Measurements from ENCODE around the gene RNU1-2.
"Not testable (repeated sequence)": the region's sequence is repeated elsewhere in the genome, so short reads cannot be mapped to it uniquely, and the experiment has no call there.

Gene RNU1-2

DNA sequence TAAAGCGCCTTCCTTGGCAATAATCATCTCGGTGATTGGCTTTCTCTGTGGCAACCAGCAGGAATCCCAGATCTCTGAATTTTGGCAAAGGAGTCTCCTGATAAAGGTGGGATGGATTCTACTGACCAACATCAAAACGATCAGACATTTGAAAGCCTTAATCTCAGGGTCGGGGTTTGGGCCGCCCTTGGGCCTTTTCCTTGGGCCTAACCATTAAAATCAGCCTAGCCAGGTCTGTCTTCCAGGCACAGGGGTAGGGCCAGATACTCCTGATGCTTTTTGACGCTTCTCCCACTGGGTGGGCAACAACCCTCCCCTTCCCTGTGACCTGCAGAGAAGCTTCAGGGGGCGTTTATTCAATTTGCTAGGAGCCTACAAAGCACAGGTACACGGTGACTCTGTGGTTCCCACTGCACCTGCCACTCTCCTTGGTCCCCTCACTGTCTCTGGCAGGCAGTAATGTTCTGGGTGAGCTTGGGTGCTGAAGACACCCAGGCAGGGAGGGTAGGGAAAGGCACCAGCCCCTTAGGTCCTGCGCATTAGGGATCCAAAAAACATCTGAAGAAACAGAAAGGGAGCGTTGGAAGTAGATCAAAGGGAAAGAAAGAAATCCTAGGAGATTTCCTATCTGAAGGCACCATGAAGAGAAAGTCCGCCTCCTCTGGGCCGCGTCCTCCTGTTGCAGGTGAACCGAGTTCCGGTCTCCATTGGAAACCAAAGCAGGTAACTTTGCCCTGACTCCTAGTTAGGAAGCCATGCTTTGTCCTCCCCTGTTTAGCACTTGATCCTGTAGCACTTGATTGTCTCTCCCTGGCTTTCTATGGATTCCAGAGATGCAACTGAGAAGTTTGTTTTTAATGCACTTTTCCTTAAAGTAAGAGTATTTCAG lies 12.3 kb downstream of the RNU1-2 start:
- in situ Hi-C loops (cut with MboI; ENCODE audit: low sequenced_read_pairs): no loop called here

DNA sequence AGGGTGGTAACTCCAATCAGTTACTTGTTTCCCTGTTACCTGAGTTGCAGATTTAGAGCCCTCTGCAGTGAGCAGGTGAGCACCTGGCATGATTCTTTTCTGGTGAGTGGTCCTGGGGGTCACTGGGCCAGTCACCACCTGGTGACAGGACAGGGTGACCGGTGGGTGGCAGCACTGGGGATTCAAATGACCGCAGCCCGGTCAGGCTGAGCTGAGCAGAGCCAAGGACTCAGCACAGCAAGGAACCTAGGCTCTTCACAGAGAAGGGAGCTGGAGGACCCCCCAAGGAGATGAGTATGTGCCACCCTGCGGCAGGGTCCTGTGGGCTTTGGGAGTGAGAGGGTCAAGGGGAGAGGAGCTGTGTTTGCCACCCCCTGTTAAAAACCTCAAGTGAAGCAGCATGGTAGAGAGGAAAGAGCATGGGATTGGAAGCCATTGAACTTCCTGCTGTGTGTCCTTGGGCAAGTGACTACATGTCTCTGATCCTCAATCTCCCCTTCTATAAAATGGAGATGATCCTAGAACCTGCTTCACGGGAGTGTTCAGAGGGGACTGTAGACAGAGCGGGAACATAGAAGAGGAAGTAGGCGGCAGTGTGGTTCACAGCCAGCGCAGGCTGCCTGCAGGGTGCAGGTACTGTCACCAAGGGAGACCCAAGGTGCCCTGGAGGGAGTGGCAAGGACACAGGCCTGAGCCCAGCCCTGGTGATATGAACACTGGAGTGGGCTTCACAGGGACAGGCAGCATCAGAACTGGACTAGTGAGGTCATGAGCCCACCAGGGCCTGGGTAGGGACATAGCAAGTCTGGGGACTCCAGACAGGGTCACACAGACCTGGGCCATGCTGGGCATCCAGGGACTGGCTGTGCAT lies 16.3 kb downstream of the RNU1-2 start:
- in situ Hi-C loops (cut with MboI; ENCODE audit: low sequenced_read_pairs): not testable (repeated sequence)

DNA sequence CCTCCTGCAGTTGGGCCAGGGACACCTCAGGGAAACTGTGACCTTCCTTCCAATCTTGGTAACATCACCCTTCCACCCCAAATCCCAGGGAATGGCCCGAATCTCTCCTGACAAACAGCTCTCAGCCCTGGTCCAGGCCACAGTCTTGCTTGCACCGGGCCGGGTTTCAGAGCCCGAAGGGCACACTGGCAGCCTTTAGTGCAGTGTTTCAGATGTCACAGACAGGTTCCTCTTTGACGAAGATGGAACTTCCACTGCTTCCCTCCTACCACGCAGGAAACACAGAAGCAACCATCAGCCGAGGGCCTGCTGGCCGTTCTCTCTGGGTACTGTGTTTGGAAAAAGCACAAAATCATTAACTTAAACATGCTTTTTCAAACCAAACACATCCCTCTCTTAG lies 17.0 kb downstream of the RNU1-2 start:
- in situ Hi-C loops (cut with MboI; ENCODE audit: low sequenced_read_pairs): not testable (repeated sequence)

DNA sequence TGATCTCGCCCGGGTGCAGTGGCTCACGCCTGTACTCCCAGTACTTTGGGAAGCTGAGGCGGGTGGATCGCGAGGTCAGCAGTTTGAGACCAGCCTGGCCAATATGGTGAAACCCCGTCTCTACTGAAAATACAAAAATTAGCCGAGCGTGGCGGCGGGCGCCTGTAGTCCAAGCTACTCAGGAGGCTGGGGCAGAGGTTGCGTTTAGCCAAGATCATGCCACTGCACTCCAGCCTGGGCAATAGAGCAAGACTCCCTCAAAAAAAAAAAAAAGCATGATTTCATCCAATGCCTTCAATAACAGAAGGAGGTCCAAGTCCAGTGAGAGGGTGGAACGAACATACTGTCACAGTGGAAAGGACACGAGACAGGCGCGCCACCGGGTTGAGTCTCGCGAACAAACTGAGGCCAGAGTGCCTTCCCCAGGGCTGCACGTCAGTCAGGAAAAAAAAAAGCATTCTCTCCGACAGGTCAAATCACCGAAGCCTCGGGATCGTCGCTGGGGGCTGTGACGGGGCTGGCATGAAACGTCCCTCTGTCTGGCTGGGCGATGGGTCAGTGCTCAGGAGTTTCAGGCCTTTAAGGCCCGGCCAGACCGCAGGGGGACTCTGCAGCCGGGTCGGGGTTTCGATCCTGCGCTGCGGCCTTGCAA lies 17.5 kb downstream of the RNU1-2 start:
- in situ Hi-C loops (cut with MboI; ENCODE audit: low sequenced_read_pairs): no loop called here

DNA sequence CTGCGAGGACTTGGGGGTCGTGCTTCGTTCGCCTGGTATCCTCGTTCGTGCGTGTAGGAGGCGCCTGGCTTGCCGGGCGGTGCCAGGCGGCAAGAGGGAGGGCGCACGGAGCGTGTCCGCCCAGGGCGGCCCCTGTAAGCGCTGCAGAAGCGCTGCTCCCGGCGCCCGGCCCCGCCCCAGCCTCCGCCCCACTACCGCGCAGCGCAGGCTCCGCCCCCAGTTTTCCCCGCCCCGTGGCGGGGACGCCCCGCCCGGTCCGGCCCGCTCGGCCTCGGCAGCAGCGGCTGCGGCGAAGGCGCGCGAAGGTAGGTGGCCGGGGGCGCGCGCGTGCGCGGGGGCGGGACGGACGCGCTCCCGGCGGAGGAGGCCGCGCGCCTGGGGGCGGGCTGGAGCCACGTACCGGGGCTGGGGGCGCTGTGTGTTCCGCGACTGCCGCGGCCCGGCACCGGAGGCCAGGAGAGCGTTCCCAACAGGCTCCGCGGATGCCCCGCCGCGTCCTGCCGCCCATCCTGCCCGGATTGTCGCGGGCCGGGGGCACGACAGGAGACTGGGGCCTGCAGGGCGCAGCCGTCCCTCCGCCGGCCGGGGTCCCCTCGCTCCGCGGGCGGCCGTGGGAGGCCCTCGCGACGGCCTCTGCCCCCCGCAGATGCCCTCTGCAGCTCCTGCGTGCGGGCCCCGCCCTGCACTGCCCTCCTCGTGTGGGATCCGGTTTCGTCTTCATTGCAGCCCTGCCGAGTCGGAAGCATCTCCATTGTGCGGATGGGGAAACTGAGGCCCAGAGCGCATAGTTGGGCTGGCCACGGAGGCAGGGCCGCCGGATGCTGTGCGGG lies 18.3 kb downstream of the RNU1-2 start:
- in situ Hi-C loops (cut with MboI; ENCODE audit: low sequenced_read_pairs): no loop called here

DNA sequence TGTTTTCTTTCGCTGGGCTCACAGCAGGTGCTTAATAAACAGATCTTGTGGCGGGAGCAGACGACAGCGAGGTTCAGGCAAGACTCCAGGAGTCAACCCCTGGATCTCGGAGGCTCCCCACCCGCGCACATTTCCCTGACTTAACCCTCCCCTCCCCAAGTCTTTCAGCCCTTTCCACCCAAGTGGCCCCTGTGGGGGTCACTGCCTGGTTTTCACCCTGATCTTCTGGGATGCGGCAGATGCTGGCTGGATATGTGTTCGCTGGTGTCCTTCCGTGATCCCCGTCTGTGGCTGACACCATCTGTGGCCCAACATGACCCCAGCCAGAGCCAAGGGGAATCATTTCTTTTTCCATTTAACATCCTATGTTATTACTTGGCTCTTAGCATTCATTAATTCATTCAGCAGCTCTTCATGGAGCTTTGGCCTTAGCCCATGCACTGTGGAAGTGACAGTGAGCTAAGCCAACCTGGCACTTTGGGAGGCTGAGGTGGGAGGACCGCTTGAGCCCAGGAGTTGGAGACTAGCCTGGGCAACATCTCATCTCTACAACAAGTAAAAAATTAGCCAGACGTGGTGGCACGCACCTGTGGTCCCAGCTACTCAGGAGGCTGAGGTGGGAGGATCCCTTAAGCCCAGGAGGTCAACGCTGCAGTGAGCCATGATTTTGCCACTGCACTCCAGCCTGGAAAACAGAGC lies 19.3 kb downstream of the RNU1-2 start:
- in situ Hi-C loops (cut with MboI; ENCODE audit: low sequenced_read_pairs): not testable (repeated sequence)

DNA sequence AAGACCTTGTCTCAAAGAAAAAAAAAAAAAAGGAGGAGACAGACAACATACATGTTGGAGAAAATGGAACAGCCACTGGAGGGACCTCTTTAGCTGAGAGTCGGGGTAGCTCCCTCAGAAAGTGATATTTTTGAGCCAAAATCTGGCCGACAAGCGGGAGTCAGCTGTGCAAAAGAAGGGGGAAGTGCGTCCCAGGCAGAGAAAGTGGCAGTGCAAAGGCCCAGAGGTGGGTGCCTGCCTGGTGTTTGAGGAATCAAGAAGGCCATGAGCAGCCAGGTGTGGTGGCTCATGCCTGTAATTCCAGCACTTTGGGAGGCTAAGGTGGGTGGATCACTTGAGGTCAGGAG lies 19.8 kb downstream of the RNU1-2 start:
- in situ Hi-C loops (cut with MboI; ENCODE audit: low sequenced_read_pairs): no loop called here

DNA sequence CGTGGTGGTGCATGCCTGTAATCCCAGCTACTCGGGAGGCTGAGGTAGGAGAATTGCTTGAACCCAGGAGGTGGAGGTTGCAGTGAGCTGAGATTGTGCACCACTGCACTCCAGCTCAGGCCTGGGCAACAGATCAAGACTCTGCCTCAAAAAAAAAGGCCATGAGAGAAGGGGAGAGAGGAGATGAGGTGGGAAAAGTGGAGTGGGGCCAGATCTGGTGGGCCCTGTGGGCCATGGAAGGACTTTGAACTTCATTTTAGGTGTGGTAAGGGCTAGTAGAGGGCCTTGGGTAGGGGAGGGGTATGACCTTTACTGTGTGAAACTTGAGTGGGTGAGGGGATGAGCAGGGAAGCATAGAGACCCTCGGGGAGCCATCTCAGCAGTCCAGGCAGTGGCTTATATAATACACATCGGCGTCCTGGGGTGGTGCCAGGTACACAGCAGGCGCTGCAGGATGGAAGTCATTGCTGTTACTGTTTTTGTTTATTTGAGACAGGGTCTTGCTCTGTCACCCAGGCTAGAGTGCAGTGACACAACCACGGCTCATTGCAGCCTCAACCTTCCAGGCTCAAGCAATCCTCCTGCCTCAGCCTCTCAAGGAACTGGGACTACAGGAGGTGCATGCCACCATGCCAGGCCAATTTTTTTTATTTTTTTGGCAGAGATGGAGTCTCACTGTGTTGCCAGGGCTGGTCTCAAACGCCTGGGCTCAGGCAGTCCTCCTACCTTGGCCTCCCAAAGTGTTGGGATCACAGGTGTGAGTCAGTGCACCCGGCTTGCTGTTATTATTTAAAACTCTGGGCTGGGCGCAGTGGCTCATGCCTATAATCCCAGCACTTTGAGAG lies 20.5 kb downstream of the RNU1-2 start:
- in situ Hi-C loops (cut with MboI; ENCODE audit: low sequenced_read_pairs): not testable (repeated sequence)

DNA sequence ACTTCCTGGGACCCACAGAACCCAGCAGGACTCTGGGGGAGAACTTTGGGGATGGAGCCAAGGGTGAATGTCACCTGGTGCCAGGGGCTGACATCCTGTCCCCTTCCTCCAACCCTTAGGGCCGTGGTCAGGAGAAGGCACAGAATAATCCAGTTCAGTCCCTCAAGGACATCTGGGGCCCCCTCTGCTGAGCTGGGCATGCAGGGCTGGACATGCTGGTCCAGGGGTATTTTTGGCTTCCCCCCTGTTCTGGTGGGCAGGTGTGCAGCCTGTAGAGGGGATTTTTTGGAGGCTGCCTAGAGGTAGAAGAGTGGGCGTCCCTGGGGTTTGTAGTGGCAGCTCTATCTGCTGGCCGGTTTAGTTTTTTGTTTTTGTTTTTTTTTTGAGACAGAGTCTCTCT lies 22.6 kb downstream of the RNU1-2 start:
- in situ Hi-C loops (cut with MboI; ENCODE audit: low sequenced_read_pairs): no loop called here

DNA sequence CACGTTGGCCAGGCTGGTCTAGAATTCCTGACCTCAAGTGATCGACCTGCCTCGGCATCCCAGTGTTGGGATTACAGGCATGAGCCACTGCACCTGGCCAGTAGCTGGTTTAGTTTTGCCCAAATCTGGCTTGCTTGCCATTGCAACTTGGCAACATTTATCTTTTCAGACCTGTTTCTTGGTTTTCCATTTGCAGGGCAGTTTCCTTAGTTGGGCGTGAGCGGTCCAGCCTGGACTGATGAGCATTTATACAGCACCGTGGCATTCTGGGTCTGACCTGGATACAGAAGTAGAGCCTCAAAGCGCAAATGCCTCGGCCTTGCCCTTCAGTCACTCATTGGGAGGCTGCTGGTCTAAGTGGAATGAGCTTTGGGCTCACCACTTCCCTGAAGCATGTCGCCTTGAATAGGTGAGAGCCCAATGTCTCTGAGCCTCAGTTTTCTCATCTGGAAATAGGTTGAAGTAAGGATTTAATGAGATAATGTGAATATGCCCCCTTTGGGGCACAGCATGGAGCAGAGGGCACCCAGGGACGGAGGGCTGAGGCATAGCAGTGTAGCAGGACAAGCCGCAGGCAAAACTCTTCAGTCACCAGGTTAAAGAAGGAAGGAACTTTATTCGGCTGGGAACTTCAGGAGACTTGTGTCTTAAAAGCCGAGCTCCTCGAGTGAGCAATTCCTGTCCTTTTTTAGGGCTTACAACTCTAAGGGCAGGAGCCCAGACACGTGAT lies 23.3 kb downstream of the RNU1-2 start:
- in situ Hi-C loops (cut with MboI; ENCODE audit: low sequenced_read_pairs): not testable (repeated sequence)

DNA sequence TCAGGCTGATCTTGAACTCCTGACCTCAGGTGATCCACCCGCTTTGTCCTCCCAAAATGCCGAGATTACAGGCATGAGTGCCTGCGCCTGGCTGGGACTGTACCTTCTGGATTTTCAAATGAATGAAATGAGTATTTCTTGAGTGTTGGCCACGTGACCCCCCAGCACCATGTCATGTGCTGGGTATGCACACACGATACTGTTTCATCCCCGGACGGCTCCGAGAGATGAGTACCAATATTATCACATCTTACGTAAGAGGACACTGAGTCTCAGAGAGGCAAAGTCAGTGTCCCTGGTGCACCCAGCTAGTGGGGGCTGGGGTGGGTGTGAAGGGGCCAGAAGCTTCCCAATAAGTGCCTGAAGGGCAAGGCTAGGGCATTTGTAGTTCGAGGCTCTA lies 25.2 kb downstream of the RNU1-2 start:
- in situ Hi-C loops (cut with MboI; ENCODE audit: low sequenced_read_pairs): no loop called here

DNA sequence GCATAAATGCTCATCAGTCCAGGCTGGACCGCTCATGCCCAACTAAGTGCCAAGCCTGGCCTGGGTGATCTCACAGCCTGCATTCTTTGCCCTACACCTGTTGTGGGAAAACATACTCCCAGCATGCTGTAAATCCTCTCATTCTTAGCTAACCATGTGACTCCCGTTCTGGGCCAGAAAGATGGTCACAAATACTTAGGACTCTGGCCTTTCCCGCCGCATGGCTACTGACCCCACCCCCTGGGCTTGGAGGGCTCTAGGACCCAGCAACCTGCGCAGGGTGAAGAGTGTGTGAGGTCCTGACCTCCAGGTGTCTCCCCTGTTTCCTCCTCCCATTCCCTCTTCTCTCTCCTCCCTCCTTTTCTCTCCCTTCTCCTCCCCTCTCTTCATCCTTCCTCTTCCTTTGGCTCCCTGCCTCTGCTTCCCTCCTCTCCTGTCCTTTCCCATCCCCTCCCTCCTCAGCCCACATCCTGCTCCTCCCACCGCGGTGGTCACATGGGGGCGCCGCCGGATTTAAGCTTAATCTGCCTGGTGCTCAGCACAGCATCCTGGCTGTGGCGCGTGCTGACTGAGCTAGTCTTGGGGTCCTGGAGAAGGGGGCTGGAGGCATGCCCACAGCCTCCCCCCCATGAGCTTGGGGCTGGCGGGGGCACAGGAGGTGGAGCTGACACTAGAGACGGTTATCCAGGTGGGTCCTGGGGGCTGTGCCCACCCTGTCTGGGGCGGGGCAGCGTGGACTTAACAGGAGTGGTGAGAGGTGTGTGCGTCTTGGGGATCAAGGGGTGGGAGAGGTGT lies 25.8 kb downstream of the RNU1-2 start, which contains the start of gene CROCC:
Gene CROCC, plus strand, starts transcription at position 541 of the 795 bp plus-strand sequence. Its CDS starts 88 bp downstream, at position 629.
- in situ Hi-C loops (cut with MboI; ENCODE audit: low sequenced_read_pairs): no loop called here

DNA sequence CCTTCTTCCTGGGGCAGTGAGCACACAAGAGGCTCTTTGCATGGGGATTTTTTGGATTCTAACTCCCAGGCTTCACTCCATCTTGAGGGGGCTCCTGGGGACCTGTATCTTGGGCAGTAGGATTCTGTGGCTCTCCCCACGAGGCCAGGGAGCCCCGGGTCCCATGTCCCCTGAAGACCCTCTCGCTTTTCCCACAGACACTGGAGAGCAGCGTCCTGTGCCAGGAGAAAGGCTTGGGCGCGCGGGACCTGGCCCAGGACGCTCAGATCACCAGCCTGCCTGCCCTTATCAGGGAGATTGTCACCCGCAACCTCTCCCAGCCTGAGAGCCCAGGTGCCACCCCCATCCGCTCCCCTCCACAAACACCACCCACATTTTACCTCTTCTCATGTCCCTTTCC lies 26.7 kb downstream of the RNU1-2 start:
- in situ Hi-C loops (cut with MboI; ENCODE audit: low sequenced_read_pairs): no loop called here

DNA sequence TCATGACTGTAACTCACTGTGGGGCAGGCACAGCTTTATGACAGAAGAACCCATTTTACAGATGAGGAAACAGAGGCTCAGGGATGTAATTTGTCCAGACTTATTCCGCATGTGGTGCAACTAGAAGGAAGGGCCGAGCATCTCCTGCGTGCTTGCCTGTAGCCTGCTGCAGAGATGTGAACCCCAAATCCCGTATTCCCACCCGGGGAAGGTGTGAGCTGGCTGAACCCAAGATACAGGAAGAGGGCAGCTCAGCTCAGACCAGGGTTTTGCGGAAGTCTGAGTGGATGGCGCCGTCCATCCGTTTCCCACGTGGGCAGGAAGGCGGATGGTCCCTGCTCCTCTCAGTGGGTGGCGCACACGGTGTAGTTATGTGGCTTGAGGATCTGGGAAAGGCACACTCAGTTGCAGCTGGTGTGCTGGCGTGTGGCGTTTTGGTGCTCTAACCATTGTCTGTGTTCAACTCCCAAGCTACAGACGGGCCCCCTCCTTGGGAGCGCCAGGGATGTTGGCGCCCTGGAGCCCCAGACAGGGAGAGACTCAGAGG lies 27.2 kb downstream of the RNU1-2 start:
- in situ Hi-C loops (cut with MboI; ENCODE audit: low sequenced_read_pairs): no loop called here

DNA sequence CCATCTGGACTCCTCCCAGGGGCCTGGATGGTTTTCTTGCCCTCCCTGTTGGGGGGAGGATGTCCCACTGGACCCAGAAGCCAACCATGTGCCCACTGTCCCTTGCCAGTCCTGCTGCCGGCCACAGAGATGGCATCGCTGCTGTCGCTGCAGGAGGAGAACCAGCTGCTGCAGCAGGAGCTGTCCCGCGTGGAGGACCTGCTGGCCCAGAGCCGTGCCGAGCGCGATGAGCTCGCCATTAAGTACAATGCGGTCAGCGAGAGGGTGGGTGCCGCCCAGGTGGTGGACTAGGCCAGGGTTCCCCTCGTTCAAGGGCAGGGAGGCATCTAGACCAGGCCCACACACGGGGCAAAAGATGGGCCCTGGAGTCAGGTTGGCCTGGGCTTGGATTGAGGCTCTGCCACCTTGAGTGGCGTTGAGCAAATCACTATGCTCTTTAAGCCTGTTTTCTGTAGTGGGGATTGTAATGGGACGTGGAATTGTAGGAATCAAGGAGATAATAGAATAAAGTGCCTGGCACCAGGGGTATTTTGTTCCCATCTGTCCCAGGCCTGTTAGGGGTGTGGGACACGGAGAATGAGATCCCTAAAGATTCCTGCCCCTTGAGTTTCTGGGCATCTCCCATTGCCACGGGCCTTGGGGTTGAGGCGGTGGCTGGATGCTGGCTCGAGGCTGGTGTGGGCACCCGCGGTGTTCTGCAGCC lies 28.6 kb downstream of the RNU1-2 start:
- in situ Hi-C loops (cut with MboI; ENCODE audit: low sequenced_read_pairs): no loop called here

DNA sequence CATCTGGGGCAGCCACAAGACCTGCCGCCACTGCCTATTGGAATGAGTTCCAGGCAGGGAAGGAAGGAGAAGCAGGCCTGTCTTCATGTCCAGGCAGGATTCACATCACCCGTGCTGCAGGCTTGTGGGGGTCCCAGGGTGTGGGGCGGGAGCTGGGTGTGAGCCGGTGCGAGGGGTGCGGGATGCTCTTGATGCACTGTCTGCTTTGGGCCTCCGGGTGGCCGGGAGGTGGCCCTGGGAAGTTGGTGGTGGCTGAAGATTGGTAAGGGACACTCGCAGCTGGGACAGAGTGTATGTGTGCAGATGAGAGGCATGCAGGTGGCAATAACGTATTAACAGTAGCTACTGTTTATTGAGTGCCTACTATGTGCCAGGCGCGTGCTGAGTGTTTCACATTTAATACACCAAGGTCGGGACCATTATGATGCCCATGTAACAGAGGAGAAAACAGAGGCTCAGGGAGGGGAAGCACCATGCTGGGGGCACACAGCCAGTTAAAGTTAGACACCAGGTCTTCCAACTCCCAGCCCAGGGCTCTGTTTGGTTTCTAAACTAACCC lies 29.2 kb downstream of the RNU1-2 start:
- in situ Hi-C loops (cut with MboI; ENCODE audit: low sequenced_read_pairs): no loop called here

Measured in hTERT RPE-1 (cell line).